NCI-H1436 (cell line): ENCODE data around the gene OTOF.

ENCODE experiments used
- DNase-seq: peaks from one replicate; lab custom pipeline; 2025; lab: John Stamatoyannopoulos, UW

Gene OTOF

GRCh38 chr2:26465981-26466471 lies 11.9 kb downstream of the OTOF start:
- no peak for DNase-seq

- no peak for DNase-seq
Measured at GRCh38 chr2:26465266-26465925, 12.5 kb downstream of the OTOF start.

- DNase-seq = no peak
Measured at GRCh38 chr2:26464390-26465265, 13.3 kb downstream of the OTOF start.

- DNase-seq = no peak
Measured at GRCh38 chr2:26463244-26464192, 14.4 kb downstream of the OTOF start.

GRCh38 chr2:26462511-26463243 lies 15.2 kb downstream of the OTOF start:
- DNase-seq = peak; percentile 68

- DNase-seq = no peak
Measured at GRCh38 chr2:26462100-26462499, 15.8 kb downstream of the OTOF start.

GRCh38 chr2:26461601-26462023 lies 16.3 kb downstream of the OTOF start:
- DNase-seq = no peak

- DNase-seq = no peak
Measured at GRCh38 chr2:26460613-26461031, 17.3 kb downstream of the OTOF start.

GRCh38 chr2:26459991-26460612 lies 17.8 kb downstream of the OTOF start:
- no peak for DNase-seq

- DNase-seq = no peak
Measured at GRCh38 chr2:26458365-26459042, 19.4 kb downstream of the OTOF start.

- DNase-seq = no peak
Measured at GRCh38 chr2:26457695-26458364, 20.1 kb downstream of the OTOF start.

- no peak for DNase-seq
Measured at GRCh38 chr2:26457251-26457666, 20.7 kb downstream of the OTOF start.

- DNase-seq = no peak
Measured at GRCh38 chr2:26456440-26457250, 21.3 kb downstream of the OTOF start.

- no peak for DNase-seq
Measured at GRCh38 chr2:26455670-26456439, 22.1 kb downstream of the OTOF start.

GRCh38 chr2:26455037-26455669 lies 22.8 kb downstream of the OTOF start:
- no peak for DNase-seq

GRCh38 chr2:26454561-26455001 lies 23.3 kb downstream of the OTOF start:
- DNase-seq = no peak
